ENCODE results near the gene ZNF552. TPM values are rescaled to one million over a fixed set of nuclear protein-coding genes. Genes with fewer than 3 reads are reported as not detected.
"Not testable (repeated sequence)": the region's sequence is repeated elsewhere in the genome, so short reads cannot be mapped to it uniquely, and the experiment has no call there.

Gene ZNF552
- total RNA-seq, 1 donor, result 4.3 TPM

DNA sequence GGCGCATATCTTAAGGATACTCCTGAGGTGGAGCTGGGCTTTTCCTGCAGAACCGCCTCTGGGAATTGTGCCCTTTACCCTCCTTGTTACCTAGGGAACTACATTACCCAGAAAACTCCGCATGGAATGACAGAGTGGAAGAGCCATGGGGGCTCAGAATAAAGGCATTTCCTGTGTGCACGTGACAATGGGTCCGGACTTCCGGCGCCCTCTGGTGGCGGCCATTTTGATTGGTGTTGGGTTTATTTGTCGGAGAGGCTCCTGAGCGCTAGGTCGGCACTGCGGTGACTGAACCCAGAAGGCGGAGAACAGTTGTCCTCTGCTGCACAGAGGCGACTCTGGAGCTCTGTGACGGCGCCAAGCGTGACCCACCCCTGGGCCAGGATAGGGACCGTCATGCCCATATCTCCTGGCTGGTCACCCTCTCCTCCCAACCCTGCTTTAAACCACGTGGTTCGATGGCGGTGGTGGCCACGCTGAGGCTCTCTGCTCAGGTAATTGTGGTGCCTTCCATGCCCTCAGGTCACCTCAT lies 15.4 kb upstream of the ZNF552 start, which contains the start of gene ZNF587B:
Gene ZNF587B (plus strand): TSS at position 229 of the 532 bp plus-strand sequence. CDS start 230 bp downstream, at position 459.
- TF ChIP-seq, protein P1, sequence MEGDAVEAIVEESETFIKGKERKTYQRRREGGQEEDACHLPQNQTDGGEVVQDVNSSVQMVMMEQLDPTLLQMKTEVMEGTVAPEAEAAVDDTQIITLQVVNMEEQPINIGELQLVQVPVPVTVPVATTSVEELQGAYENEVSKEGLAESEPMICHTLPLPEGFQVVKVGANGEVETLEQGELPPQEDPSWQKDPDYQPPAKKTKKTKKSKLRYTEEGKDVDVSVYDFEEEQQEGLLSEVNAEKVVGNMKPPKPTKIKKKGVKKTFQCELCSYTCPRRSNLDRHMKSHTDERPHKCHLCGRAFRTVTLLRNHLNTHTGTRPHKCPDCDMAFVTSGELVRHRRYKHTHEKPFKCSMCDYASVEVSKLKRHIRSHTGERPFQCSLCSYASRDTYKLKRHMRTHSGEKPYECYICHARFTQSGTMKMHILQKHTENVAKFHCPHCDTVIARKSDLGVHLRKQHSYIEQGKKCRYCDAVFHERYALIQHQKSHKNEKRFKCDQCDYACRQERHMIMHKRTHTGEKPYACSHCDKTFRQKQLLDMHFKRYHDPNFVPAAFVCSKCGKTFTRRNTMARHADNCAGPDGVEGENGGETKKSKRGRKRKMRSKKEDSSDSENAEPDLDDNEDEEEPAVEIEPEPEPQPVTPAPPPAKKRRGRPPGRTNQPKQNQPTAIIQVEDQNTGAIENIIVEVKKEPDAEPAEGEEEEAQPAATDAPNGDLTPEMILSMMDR (IDR thresholded peaks at IDR 0.05; ENCODE audit: insufficient read depth, low read length), result no peak
- DNase-seq (ENCODE audit: low read depth), result peak; percentile 62
- peak within 1 kb of the TSS; percentile 60 for H3K4me3 ChIP-seq (ENCODE audit: low read depth, low read length)

DNA sequence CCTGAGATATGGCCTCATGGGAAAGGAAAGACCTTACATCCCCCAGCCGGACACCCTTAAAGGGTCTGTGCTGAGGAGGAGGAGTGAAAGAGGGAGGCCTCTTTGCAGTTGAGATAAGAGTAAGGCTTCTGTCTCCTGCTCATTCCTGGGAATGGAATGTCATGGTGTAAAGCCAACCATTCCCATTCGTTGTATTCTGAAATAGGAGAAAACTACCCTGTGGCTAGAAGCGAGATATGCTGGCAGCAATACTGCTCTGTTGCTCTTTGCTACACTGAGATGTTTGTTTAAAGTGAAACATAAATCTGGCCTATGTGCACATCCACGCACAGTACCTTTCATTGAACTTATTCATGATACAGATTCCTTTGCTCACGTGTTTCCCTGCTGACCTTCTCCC lies 14.6 kb upstream of the ZNF552 start:
- TF ChIP-seq, protein P1 (IDR thresholded peaks at IDR 0.05; ENCODE audit: insufficient read depth, low read length), result no peak
- H3K4me3 ChIP-seq (ENCODE audit: low read depth, low read length), result no peak overlapping the region
- peak; percentile 73 for DNase-seq (ENCODE audit: low read depth)

DNA sequence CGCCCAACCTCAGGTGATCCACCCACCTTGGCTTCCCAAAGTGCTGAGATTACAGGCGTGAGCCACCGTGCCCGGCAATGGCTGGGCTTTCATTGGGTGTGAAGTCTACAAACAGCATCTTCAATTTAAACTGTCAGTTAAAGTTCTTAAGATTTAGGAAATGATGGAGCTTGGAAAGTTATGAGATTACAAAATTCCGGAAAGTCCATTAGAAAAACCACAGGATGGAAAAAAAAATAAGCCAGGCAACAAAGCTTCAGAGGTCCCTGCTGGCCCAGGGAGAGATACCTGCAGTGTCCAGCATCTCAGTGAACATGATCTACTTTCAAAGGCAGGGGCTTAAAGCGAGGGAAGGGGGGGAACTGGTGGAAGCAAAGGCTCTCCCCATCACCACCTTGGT lies 10.8 kb upstream of the ZNF552 start:
- TF ChIP-seq, protein P1 (IDR thresholded peaks at IDR 0.05; ENCODE audit: insufficient read depth, low read length), result no peak
- H3K4me3 ChIP-seq (ENCODE audit: low read depth, low read length), result no peak overlapping the region
- no peak for DNase-seq (ENCODE audit: low read depth)

DNA sequence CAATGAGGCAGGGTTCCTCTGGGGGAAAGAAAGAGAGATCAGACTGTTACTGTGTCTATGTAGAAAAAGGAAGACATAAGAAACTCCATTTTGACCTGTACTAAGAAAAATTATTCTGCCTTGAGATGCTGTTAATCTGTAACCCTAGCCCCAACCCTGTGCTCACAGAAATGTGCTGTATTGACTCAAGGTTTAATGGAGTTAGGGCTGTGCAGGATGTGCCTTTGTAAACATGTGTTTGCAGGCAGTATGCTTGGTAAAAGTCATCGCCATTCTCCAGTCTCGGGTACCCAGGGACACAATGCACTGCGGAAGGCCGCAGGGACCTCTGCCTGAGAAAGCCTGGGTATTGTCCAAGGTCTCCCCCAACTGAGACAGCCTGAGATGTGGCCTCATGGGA lies 8.9 kb upstream of the ZNF552 start:
- H3K4me3 ChIP-seq (ENCODE audit: low read depth, low read length); DNase-seq (ENCODE audit: low read depth): not testable (repeated sequence)

DNA sequence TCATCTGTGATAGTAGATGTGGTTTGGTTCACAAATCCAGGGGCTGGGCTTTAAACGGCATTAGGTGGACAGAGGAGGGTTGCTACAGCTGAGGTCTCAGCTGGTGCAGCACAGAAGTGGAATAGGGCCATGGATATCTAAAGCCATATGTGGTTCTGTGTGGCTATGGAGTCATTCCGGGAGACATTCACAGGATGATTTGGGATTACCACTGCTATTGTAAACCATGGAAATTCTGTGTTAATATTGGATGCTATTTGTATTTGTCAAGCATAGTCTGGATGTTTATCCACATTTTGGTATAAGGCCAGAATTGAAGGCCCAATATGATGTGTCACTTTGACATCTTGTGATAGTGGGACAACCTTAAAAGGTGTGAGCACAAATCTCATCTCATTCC lies 8.4 kb upstream of the ZNF552 start:
- DNase-seq (ENCODE audit: low read depth); H3K4me3 ChIP-seq (ENCODE audit: low read depth, low read length): not testable (repeated sequence)

DNA sequence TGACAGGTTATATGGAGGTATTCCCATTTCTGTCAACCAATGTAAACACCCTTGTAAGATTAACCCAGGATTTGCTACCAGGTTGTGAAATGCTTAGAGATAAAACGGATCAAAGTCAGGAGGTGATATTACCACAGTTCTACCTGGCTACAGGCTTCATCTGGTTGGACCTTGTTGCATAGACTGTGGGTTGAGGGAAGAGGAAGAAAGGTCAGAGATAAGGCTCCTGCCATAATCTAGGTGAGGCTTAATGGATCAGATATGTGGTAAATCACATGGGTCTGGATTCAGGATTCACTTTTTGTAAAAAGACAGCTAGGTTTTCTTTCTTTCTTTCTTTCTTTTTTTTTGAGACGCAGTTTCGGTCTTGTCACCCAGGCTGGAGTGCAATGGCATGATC lies 6.8 kb upstream of the ZNF552 start:
- DNase-seq (ENCODE audit: low read depth); H3K4me3 ChIP-seq (ENCODE audit: low read depth, low read length): not testable (repeated sequence)

DNA sequence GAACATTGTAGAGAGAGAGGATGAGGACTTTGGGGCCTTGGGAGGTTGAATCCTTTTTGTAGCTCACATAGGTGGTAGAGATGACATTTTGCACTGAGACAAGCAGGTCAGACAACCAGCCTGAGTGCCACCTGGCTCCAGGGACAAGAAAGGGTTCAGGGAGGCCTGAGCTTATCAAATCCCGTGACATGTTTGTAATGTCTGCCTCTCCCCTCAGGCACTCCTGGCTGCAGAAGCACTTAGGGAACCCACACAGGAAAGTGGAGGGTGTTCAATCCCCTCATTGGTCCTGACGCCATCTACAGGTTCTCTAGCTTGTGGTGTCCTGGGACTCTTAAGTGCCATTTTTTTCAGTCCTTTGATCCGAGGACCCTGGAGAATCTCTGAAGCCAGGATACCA lies 6.4 kb upstream of the ZNF552 start:
- not testable (repeated sequence) for DNase-seq (ENCODE audit: low read depth)
- H3K4me3 ChIP-seq (ENCODE audit: low read depth, low read length), result peak overlapping the region; percentile 98

DNA sequence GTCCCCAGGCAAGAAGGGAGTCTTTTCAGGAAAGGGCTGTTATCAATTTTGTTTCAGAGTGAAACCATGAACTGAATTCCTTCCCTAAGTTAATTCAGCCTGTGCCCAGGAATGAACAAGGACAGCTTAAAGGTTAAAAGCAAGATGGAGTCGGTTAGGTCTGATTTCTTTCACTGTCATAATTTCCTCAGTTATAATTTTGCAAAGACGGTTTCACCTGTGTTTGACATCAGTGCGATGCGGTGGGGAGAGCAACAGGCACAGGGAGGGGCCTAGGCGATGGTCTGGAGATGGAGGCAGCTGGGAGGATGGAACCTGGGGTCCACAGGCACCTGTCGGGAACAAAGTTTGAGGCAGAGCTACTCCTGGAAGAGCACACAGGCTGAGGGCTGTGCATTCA lies 5.9 kb upstream of the ZNF552 start:
- peak overlapping the region; percentile 98 for H3K4me3 ChIP-seq (ENCODE audit: low read depth, low read length)
- TF ChIP-seq, protein P1 (IDR thresholded peaks at IDR 0.05; ENCODE audit: insufficient read depth, low read length), result no peak
- DNase-seq (ENCODE audit: low read depth), result no peak

DNA sequence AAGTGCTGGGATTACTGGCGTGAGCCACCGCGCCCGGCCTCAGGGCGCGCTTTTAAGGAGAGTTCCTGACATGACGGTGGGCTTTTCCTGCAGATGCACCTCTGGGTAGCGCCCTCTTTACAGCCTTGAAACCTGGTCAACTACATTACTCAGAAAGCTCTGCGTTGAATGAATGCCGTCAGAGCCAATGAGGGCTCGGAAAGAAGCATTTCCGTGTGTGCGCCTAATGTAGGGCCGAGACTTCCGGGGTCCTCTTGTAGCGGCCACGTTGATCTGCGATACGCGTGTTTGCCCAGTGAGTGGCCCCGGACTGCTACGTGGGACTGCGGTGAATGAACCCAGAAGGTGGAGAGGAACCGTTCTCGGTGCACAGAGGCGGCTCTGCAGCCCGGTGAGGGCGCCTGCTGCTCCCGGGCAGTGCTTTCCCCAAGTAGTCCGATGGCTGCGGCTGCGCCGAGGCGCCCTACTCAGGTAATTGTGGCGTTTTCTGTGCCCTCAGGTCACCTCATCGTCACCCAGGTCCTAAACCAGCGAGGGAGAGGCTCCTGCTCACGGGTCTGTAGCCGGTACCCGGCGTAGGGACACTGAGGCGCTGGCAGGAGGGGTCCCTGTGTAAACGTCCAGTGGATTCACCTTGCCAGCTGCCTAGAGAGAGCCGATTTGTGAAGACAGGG lies 4.9 kb upstream of the ZNF552 start:
- TF ChIP-seq, protein P1 (IDR thresholded peaks at IDR 0.05; ENCODE audit: insufficient read depth, low read length), result peak; percentile 9
- peak overlapping the region; percentile 98 for H3K4me3 ChIP-seq (ENCODE audit: low read depth, low read length)
- peak; percentile 95 for DNase-seq (ENCODE audit: low read depth)

Data from fibroblast of the aortic adventitia (primary cell).